DOHH2 (cell line): ENCODE data around the gene GALNT12.

Source experiments
- H3F3A ChIP-seq: fragments of 200-600 bp; sonication (generic), shearing (Covaris generic); 2 replicates; pipeline ENCODE4 v1.6.0; 2016; ENCODE audit warnings: antibody characterized with exemption, mild to moderate bottlenecking; ENCODE audit not compliant: control insufficient read depth, insufficient read depth
- H3K27ac ChIP-seq: fragments of 200-600 bp; sonication (generic); 2 replicates; pipeline ENCODE4 v1.5.1; 2014; ENCODE audit warnings: low read depth, mild to moderate bottlenecking, low read length, moderate library complexity
- H3K27me3 ChIP-seq: fragments of 200-600 bp; sonication (generic); 2 replicates; pipeline ENCODE4 v1.6.1; 2014; ENCODE audit warnings: mild to moderate bottlenecking, low read length, mixed read lengths; ENCODE audit not compliant: control insufficient read depth
- H3K36me3 ChIP-seq: fragments of 200-600 bp; sonication (generic); 2 replicates; pipeline ENCODE4 v1.6.1; 2014; ENCODE audit warnings: mild to moderate bottlenecking, low read length, moderate library complexity, mixed read lengths; ENCODE audit not compliant: control insufficient read depth
- H3K4me1 ChIP-seq: fragments of 200-600 bp; sonication (generic); 2 replicates; pipeline ENCODE4 v1.6.1; 2014; ENCODE audit warnings: mild to moderate bottlenecking, low read length, mixed read lengths; ENCODE audit not compliant: control insufficient read depth
- H3K4me2 ChIP-seq: fragments of 200-600 bp; sonication (generic); 2 replicates; pipeline ENCODE4 v1.6.0; 2014; ENCODE audit warnings: mild to moderate bottlenecking, low read length, moderate library complexity
- H3K4me3 ChIP-seq: fragments of 200-600 bp; sonication (generic); 2 replicates; pipeline ENCODE4 v1.5.1; 2014; ENCODE audit warnings: mild to moderate bottlenecking, low read length, mixed read lengths
- H3K79me2 ChIP-seq: fragments of 200-600 bp; sonication (generic); 2 replicates; pipeline ENCODE4 v1.6.1; 2014; ENCODE audit warnings: mild to moderate bottlenecking, low read length, mixed read lengths; ENCODE audit not compliant: control insufficient read depth
- H3K9me2 ChIP-seq: fragments of 200-600 bp; sonication (generic); replicated peaks from 2 replicates; pipeline ENCODE4 v1.6.1; 2014; ENCODE audit warnings: mild to moderate bottlenecking, low read length, mixed read lengths; ENCODE audit not compliant: control insufficient read depth
- H3K9me3 ChIP-seq: fragments of 200-600 bp; sonication (generic); 2 replicates; pipeline ENCODE4 v1.6.1; 2014; ENCODE audit warnings: antibody characterized with exemption, low read length, mixed read lengths; ENCODE audit not compliant: control insufficient read depth, insufficient read depth
- H4K20me1 ChIP-seq: fragments of 200-600 bp; sonication (generic); 2 replicates; pipeline ENCODE4 v1.6.0; 2014; ENCODE audit warnings: low read depth, mild to moderate bottlenecking, antibody characterized with exemption, low read length, moderate library complexity; ENCODE audit not compliant: control insufficient read depth, insufficient read depth
- CTCF ChIP-seq: fragments of 200-600 bp; sonication (generic); IDR thresholded peaks from one replicate; pipeline ENCODE4 v1.5.1; 2014; ENCODE audit warnings: antibody characterized with exemption, mild to moderate bottlenecking, low read depth, low read length; ENCODE audit not compliant: poor library complexity, severe bottlenecking
- EZH2phosphoT487 ChIP-seq: fragments of 200-600 bp; sonication (generic); IDR thresholded peaks from 2 replicates; pipeline ENCODE4 v1.6.1; 2017; ENCODE audit warnings: borderline replicate concordance, mild to moderate bottlenecking, antibody characterized with exemption, low read length, moderate library complexity, mixed read lengths

Gene GALNT12

GRCh38 chr9:98851730-98852459 lies 44.4 kb downstream of the GALNT12 start:
- Histone ChIP-seq H3F3A (no peaks in the 10 kb centered on the region), H3K4me2 (no peak overlapping the region), H3K9me3 (no peaks in the 10 kb centered on the region), H3K27me3 (0 out of 2 replicates have a peak, but pooled peaks cover 2% of the 10 kb centered on the region), H3K9me2 (no peaks in the 10 kb centered on the region), H4K20me1 (no peaks in the 10 kb centered on the region), H3K27ac (no peak overlapping the region), H3K4me3 (no peak overlapping the region), H3K79me2 (no peaks in the 10 kb centered on the region), H3K36me3 (no peaks in the 10 kb centered on the region), H3K4me1 (no peaks in the 10 kb centered on the region)
- TF ChIP-seq CTCF, result no peak
- no peak for TF ChIP-seq EZH2phosphoT487

- no peaks in the 10 kb centered on the region for H3K9me2 ChIP-seq
Measured at GRCh38 chr9:98852460-98852734, 44.9 kb downstream of the GALNT12 start.

GRCh38 chr9:98852961-98853360 lies 45.5 kb downstream of the GALNT12 start:
- Histone ChIP-seq H3K27me3 (peaks cover 5% of the 10 kb centered on the region; the same call in 1 of the 2 replicates), H3K4me1 (no peaks in the 10 kb centered on the region), H3K4me3 (no peak overlapping the region), H3K36me3 (no peaks in the 10 kb centered on the region), H3K9me3 (no peaks in the 10 kb centered on the region), H3K4me2 (no peak overlapping the region), H4K20me1 (no peaks in the 10 kb centered on the region), H3K9me2 (no peaks in the 10 kb centered on the region), H3F3A (no peaks in the 10 kb centered on the region), H3K27ac (no peak overlapping the region), H3K79me2 (no peaks in the 10 kb centered on the region)
- TF ChIP-seq EZH2phosphoT487, result no peak
- TF ChIP-seq CTCF, result no peak

More at GRCh38 chr9:98852460-98852734, 44.9 kb downstream of the GALNT12 start:
- H3K27ac ChIP-seq, result no peak overlapping the region
- no peaks in the 10 kb centered on the region for H4K20me1 ChIP-seq
- peaks cover 5% of the 10 kb centered on the region; the same call in 1 of the 2 replicates for H3K27me3 ChIP-seq
- no peak for TF ChIP-seq EZH2phosphoT487
- no peak for TF ChIP-seq CTCF
- H3F3A ChIP-seq, result no peaks in the 10 kb centered on the region
- H3K4me1 ChIP-seq, result no peaks in the 10 kb centered on the region
- H3K4me3 ChIP-seq, result no peak overlapping the region
- no peaks in the 10 kb centered on the region for H3K36me3 ChIP-seq
- H3K4me2 ChIP-seq, result no peak overlapping the region
- H3K79me2 ChIP-seq, result no peaks in the 10 kb centered on the region
- no peaks in the 10 kb centered on the region for H3K9me3 ChIP-seq
